ENCODE data around the gene BET1. TPM values are rescaled to one million over a fixed set of nuclear protein-coding genes. Genes with fewer than 3 reads are reported as not detected.

Gene BET1
- total and polyA plus RNA-seq, 9 of the 15 experiments (the other 6 are each of a cell fraction or from before 2014, with no cell fraction given), result 15.8 to 190 (median 37.8) TPM

DNA sequence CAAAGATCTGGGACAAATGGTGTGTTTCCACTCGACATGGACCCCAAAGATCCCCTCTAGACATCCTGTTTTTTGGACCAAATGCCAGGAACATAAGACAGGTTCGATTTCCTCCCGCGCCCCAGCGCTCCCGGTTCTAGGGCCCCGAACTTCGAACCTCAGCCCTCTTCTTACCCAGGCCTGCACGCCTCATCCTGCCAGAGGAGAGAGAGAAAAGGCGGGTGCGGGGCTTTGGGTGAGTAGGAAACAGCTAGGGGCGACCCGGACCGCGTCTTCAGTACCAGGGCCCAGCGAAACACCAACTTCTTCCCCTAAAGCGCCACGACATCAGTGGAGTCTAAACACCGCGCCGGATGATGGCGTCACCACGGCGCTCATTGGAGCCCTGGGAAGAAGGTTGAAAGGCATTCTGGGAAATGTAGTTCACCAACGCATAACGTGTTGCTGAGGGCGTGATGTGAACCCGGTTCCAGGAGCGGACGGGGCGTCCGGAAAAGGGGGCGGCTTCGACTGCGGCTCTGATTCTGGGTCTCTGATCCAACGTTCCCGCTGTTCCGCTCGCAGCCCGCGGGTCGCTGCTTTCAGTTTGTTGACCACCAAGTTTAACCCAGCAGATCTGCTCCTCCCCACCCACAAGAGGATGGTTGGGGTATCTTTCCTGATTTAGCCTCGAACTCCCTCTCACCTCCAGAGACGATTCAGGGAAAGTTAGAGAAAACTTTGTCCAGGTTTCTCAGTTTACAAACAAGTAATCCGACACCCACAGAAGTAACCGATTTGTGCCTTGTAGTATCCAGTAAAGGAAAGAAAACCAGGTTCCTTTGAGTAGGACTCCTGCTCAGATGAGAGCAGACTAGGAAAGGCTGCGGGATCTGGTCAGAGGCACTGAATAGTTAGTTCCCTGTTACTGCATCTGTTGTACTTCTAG is at the start of gene BET1 (continued):
- TF ChIP-seq PPARD (CRISPR knock-in tag; IDR thresholded peaks at IDR 0.05), result no peak
- TF ChIP-seq CBX1 (IDR thresholded peaks at IDR 0.05; ENCODE audit: low read depth), result no peak
- TF ChIP-seq ZC3H8 (IDR thresholded peaks at IDR 0.05), result no peak
- no peak for TF ChIP-seq KAT2B (IDR thresholded peaks at IDR 0.05; ENCODE audit: low read depth, low read length)
- TF ChIP-seq PHF21A (IDR thresholded peaks at IDR 0.05; ENCODE audit: borderline replicate concordance, low read depth), result no peak
- TF ChIP-seq, protein P1, sequence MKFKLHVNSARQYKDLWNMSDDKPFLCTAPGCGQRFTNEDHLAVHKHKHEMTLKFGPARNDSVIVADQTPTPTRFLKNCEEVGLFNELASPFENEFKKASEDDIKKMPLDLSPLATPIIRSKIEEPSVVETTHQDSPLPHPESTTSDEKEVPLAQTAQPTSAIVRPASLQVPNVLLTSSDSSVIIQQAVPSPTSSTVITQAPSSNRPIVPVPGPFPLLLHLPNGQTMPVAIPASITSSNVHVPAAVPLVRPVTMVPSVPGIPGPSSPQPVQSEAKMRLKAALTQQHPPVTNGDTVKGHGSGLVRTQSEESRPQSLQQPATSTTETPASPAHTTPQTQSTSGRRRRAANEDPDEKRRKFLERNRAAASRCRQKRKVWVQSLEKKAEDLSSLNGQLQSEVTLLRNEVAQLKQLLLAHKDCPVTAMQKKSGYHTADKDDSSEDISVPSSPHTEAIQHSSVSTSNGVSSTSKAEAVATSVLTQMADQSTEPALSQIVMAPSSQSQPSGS (CRISPR knock-in tag; IDR thresholded peaks at IDR 0.05), result no peak
- TF ChIP-seq, protein P2, sequence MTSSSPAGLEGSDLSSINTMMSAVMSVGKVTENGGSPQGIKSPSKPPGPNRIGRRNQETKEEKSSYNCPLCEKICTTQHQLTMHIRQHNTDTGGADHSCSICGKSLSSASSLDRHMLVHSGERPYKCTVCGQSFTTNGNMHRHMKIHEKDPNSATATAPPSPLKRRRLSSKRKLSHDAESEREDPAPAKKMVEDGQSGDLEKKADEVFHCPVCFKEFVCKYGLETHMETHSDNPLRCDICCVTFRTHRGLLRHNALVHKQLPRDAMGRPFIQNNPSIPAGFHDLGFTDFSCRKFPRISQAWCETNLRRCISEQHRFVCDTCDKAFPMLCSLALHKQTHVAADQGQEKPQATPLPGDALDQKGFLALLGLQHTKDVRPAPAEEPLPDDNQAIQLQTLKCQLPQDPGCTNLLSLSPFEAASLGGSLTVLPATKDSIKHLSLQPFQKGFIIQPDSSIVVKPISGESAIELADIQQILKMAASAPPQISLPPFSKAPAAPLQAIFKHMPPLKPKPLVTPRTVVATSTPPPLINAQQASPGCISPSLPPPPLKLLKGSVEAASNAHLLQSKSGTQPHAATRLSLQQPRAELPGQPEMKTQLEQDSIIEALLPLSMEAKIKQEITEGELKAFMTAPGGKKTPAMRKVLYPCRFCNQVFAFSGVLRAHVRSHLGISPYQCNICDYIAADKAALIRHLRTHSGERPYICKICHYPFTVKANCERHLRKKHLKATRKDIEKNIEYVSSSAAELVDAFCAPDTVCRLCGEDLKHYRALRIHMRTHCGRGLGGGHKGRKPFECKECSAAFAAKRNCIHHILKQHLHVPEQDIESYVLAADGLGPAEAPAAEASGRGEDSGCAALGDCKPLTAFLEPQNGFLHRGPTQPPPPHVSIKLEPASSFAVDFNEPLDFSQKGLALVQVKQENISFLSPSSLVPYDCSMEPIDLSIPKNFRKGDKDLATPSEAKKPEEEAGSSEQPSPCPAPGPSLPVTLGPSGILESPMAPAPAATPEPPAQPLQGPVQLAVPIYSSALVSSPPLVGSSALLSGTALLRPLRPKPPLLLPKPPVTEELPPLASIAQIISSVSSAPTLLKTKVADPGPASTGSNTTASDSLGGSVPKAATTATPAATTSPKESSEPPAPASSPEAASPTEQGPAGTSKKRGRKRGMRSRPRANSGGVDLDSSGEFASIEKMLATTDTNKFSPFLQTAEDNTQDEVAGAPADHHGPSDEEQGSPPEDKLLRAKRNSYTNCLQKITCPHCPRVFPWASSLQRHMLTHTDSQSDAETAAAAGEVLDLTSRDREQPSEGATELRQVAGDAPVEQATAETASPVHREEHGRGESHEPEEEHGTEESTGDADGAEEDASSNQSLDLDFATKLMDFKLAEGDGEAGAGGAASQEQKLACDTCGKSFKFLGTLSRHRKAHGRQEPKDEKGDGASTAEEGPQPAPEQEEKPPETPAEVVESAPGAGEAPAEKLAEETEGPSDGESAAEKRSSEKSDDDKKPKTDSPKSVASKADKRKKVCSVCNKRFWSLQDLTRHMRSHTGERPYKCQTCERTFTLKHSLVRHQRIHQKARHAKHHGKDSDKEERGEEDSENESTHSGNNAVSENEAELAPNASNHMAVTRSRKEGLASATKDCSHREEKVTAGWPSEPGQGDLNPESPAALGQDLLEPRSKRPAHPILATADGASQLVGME (CRISPR knock-in tag; IDR thresholded peaks at IDR 0.05), result no peak
- TF ChIP-seq, protein P3, sequence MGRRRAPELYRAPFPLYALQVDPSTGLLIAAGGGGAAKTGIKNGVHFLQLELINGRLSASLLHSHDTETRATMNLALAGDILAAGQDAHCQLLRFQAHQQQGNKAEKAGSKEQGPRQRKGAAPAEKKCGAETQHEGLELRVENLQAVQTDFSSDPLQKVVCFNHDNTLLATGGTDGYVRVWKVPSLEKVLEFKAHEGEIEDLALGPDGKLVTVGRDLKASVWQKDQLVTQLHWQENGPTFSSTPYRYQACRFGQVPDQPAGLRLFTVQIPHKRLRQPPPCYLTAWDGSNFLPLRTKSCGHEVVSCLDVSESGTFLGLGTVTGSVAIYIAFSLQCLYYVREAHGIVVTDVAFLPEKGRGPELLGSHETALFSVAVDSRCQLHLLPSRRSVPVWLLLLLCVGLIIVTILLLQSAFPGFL (CRISPR knock-in tag; IDR thresholded peaks at IDR 0.05), result no peak
- TF ChIP-seq FOS (IDR thresholded peaks at IDR 0.05; ENCODE audit: extremely low read depth, insufficient read length), result peak; percentile 2
- no peak for TF ChIP-seq SRSF7 (optimal IDR thresholded peaks at IDR 0.05; ENCODE audit: low read depth, low read length)
- TF ChIP-seq, protein P4, sequence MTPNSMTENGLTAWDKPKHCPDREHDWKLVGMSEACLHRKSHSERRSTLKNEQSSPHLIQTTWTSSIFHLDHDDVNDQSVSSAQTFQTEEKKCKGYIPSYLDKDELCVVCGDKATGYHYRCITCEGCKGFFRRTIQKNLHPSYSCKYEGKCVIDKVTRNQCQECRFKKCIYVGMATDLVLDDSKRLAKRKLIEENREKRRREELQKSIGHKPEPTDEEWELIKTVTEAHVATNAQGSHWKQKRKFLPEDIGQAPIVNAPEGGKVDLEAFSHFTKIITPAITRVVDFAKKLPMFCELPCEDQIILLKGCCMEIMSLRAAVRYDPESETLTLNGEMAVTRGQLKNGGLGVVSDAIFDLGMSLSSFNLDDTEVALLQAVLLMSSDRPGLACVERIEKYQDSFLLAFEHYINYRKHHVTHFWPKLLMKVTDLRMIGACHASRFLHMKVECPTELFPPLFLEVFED (CRISPR knock-in tag; conservative IDR thresholded peaks at IDR 0.05), result no peak
- no peak for TF ChIP-seq ZNF212 (CRISPR knock-in tag; IDR thresholded peaks at IDR 0.05)
- TF ChIP-seq ARNT (IDR thresholded peaks at IDR 0.05), result 0 out of 4 replicates have a peak, but pooled peaks of 1 of the 2 experiments have one; percentile 12
- TF ChIP-seq MCM3 (IDR thresholded peaks at IDR 0.05), result no peak
- TF ChIP-seq BDP1 (IDR thresholded peaks at IDR 0.05; ENCODE audit: insufficient read depth, insufficient read length), result no peak
- no peak for TF ChIP-seq SMARCB1 (IDR thresholded peaks at IDR 0.05; ENCODE audit: insufficient read length, low read depth)
- TF ChIP-seq, protein P5, sequence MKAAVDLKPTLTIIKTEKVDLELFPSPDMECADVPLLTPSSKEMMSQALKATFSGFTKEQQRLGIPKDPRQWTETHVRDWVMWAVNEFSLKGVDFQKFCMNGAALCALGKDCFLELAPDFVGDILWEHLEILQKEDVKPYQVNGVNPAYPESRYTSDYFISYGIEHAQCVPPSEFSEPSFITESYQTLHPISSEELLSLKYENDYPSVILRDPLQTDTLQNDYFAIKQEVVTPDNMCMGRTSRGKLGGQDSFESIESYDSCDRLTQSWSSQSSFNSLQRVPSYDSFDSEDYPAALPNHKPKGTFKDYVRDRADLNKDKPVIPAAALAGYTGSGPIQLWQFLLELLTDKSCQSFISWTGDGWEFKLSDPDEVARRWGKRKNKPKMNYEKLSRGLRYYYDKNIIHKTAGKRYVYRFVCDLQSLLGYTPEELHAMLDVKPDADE (conservative IDR thresholded peaks at IDR 0.05; ENCODE audit: control insufficient read depth, low read depth, low read length), result peak; percentile 89
